ENCODE measurements around the gene CATSPER3.

CATSPER3 gene

DNA sequence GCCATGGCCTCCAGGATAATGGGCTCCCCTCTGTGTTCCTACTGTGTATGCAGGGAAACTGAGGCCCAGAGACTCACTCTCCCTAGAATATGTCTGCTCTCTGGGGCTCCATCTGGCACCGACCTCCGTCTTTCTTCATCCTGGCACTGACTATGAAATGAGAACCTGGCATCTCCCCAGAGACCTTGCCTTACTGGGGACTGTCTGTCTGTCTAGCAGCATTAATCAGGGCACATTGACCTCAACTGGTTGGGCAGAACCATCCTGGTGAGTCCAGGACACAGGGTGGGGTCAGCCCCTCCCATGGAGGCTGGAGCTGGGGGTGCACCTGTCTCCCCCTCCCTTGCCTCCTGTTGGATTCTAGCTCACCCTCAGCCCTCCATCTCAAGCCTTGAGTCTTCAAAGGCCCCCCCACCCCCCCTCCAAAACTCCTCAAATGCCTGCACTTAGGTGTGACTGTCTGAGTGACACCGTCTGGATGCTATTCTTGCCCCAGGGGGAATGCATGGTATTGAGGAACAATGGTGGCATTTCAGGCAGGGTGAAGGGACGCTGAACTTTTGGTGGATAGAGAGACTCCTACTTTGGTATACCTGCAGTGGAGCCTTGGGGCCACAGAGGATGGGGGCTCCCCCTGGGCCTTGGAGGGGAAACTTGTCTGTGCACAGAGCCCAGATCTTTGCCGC lies 79.1 kb downstream of the CATSPER3 start:
- no peak for DNase-seq

DNA sequence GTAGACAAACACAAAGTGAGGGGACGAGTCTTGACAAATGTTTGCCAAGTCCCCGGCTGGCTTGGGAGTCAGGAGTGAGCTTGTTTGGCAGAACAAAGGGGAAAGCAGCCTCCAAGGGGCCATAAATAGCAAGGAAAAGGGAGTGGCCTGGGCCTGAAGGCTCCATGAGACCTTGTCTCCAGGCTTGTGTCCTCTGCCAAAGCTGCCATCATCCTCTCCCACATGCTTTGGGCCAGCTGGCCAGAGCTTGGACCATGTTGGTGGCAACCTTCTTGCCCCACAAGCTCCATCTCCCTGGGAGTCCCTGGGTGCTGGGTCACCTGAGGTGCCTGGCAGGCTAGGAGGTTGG lies 79.6 kb downstream of the CATSPER3 start:
- DNase-seq: no peak

- no peak for DNase-seq
Measured at GRCh38 chr5:135048286-135048685, 80.6 kb downstream of the CATSPER3 start.

- DNase-seq: no peak
Measured at GRCh38 chr5:135048930-135049329, 81.2 kb downstream of the CATSPER3 start.

- DNase-seq: no peak
Measured at GRCh38 chr5:135050244-135050767, 82.6 kb downstream of the CATSPER3 start.

GRCh38 chr5:135051399-135051798 lies 83.7 kb downstream of the CATSPER3 start:
- DNase-seq: no peak

DNA sequence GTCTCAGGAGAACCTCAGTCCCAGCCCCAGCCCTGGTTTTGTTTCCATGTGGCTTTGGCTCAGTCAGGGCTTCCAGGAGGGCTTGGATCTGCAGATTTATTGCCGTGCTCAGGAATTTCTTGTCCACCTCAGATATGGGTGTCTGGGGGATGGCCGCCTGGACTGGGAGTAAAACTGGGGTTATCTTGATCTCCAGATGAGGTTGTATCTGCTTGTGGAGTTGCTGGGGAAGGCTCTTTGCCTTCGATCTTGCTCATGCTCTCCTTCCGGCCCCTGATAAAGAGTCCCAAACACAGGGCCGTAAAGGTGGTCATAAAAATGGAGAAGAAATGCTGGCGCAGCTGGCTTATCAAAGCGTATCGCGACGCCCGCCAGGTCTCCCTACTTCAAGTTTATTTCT lies 84.2 kb downstream of the CATSPER3 start:
- no peak for DNase-seq

- DNase-seq: no peak
Measured at GRCh38 chr5:135052511-135053145, 84.9 kb downstream of the CATSPER3 start.

DNA sequence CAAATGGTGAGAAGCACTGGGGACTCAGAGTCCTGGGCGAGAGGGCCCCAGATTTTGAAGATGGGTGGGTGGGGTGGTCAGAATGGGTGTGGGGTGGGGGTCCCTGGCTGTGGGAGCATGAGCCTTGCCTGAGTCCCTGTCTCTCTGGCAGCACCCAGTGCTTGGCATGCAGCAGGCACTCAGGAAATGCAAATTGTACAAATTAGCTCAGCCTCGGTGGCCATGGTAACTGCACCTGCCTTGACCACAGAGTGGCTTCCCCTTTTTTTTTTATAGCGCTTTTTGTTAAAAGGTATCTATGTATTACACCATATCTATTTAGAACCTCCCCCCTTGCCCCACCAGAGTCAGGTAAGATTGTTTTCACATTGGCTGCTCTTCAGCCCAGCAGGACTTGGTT lies 85.6 kb downstream of the CATSPER3 start:
- no peak for DNase-seq

GRCh38 chr5:135053989-135054388 lies 86.3 kb downstream of the CATSPER3 start:
- no peak for DNase-seq

- DNase-seq: no peak
Measured at GRCh38 chr5:135054546-135054945, 86.8 kb downstream of the CATSPER3 start.

DNA sequence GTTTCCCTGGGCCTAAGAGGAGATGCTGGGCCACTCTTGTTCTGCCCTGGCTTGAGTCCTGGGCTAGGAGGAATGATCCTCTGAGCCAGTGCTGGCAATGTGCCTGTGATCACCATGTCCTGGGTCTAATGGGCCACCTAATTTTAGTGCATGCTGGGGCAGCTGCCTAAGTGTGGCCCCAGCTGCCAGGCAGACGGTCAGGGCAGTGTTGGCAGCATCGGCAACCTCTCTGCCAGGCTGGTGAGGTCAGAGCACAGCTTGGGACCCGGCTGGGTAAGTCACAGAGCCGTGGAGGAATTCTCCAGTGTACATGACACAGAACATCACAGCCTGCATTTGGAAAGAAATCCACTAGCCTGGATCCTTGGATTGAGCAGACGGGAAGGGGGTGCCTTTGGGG lies 87.7 kb downstream of the CATSPER3 start:
- no peak for DNase-seq

DNA sequence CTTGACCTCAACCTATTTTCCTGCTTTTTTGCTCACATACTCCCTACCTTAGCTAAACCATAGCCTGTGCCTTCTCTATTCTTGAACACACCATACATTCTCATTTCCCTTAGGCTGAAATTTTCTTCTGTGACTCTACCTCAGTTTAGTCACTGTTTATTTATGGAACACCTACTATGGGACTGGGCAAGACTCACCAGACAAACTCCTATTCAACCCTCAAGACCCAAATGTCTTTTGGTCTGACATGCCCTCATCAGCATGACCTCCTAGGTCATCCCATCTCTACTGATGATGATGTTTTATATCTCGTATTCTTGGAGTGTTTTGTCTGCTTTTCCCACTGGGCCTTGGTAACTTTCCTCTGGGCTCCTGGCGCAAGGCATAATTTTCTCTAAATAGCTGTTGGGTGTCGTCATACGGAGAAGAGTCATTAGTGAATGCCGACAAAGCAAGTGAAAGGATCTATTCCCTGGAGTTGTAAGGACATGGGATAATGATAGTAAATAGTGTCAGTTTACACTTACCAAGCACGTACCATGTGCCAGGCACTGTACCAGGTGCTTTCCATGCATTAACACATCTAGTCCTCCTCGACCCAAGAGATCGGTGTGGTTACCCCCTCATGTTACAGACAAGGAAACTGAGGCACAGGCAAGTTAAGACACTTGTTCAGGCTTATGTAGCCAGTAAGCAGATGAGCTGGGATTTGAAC lies 88.8 kb downstream of the CATSPER3 start:
- no peak for DNase-seq

- DNase-seq: no peak
Measured at GRCh38 chr5:135057233-135057632, 89.5 kb downstream of the CATSPER3 start.

DNA sequence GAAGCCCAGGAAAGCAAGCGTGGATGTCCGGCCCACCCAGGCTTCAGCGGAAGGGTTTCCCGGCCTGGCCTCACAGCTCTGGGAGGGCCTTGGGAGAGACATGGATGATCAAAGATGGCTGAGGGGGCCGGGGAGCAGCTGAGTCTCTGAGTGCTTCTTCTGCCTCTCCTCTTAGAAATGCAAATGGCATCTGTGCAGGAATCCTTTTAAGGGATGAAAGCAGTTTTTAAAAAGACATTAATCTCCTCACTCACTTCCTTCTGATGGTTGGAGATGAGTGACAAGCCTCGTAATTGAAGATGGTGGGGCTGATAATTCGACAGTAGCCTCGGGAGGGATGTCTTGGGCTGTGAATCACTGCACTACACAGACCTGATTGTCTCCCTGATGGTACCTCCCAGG lies 90.6 kb downstream of the CATSPER3 start:
- DNase-seq: no peak

DNA sequence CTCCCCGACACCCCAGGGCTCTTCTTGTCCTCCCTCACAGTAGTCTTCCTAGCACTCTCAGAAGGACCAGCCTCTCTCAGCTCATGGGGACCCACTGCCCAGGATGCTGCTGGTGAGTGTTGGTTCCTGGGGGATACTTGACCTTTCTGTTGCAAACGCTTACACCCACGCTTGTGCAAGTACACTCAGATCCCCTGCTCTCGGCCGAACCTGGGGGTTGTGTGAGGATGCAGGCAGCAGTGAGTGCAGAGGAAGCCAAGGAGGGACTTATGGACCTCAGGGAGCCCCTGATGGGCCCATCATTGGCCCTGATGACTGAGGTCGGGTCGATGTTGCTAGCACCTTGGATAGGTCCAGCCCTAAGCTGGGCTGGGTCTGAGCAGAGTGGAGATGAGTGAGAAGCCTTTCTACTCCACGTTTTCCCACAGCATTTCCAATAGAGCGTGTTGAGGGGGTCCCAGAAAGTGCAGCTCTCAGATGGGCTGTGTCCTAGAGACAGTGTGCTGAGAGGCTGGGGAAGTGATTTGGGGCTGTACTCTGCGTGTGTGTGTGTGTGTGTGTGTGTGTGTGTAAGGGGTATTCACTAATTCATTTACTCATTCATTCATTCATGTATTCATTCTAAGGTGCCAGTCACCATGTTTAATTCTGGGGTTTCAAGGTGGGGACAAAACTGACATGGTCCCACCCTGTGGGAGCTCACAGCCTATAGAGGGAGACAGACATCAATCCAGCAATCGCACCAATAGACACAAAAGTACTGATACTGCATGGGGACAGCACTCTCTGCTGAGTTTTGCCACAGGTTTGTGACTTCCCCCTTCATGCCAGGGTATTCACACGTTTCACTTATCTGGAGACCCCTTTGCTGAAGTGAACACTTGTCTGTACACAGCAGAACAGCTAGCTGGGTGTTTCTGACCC lies 91.6 kb downstream of the CATSPER3 start:
- DNase-seq: no peak

- DNase-seq: no peak
Measured at GRCh38 chr5:135060021-135060420, 92.3 kb downstream of the CATSPER3 start.

DNA sequence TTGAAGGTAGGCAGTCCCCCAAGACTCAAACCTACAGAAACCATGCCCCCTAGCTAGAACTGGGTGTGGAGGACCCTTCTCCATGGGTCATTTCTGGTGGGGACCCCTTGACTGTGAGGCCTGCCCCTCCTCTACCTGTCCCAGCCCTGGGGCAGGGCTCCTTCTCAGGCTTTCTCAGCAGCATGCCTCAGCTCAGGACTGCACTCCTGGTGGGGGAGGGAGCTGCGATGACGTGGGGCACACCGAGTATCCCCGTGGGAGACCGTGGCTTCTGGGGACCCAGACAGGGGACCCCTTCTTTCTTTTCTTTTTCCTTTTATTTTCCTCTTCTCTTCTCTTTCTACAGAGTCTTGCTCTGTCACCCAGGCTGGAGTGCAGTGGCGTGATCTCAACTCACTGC lies 93.3 kb downstream of the CATSPER3 start:
- no peak for DNase-seq
